Forelimb muscle (tissue), 1 donor: ENCODE results near the gene BCKDHA. TPM values are rescaled to one million over a fixed set of nuclear protein-coding genes. Genes with fewer than 3 reads are reported as not detected.
A peak's percentile ranks its signal among the peaks of the same experiment; 100 is the strongest.

Experiments
- DNase-seq: peaks from one replicate; pipeline ENCODE4 v3.0.0-alpha.2; 2013; ENCODE audit warnings: low read depth
- polyA plus RNA-seq: library from polyadenylated mRNA; unstranded; fragments of 120-200 nt; gene quantifications from one replicate; pipeline ENCODE4 v1.2.1, GENCODE V29; 2013; ENCODE audit not compliant: insufficient read length

The BCKDHA gene
- polyA plus RNA-seq, result 28.8 TPM

- peak; percentile 100 for DNase-seq
Observed at GRCh38 chr19:41397086-41398049, at the start of gene BCKDHA, which contains the start of gene EXOSC5. Gene BCKDHA, plus strand, starts transcription at chr19:41397818. Its CDS starts 10 bp downstream, at chr19:41397828. Gene EXOSC5, minus strand, starts transcription at chr19:41397359. Its CDS starts 31 bp downstream, at chr19:41397328.

DNA sequence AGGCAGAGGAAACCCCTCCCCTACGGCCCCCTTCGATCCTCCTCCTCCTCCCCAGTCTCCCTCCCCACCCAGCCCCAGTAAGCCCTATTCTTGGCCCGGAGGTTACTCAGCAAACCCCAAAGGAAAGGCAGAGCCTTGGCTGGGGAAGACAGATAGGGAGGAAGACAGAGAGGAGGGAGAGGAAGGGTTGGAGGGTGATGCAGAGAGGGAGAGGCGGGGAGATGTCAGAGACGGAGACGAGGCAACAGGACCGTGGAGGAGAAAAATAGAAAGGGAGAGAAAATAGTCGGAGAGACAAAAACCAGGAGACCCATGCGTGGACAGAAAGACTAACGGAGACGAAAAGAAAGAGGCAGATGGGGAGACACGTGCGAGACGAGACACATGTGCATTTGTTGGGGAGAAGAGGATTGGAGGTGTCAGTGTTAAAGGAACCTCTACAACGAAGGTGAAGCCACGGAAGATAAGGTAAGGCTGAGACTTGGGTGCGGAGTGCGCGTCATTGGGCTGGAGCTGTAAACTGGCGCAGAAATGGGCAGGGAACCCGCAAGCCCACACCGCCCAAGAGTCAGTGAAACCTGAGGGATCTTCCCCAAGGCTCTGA is 46.8 kb upstream of the BCKDHA start:
- DNase-seq, result no peak

DNA sequence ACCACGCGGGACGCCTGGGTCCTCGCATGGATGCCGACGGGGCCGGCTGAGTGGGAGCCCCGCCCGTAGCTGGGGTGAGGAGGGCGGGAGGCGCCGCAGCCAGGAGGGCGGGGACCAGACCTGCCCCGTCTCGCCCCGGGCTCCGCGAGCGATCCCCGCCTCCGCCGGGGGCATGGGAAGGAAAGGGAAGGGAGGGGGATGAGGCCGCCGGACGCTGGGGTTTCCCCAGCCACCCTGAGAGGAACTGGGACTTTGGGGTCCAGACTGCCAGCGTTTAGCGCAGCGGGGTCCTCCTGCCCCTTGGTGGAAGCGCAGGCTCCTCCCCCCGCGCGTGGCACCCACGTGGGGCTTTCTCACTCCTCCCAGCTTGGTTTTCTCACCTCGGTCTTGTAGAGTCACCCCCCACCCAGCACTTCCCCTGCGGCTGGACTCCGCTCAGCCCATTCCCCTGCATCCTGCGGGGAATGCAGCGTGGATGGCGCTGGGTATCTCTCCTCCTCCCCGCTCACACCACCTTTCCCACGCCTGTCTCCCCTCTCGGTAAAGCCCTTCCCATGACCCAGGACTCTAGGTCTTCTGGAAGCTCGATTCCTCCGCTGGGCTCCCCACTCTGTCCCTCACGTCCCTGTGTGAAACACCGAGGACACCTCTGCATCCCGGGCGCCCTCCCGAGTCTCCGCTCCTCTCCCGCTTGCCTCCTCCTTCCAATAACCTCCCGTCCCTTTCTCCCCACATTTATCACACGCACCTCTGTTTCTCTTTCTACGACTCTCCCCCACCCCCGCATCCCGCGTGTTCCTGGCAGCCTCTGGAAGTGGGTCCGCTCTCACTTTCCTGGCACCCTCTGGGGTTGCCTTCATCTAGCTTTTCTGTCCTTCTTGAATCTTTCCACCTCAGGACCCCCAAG is 46.0 kb upstream of the BCKDHA start:
- DNase-seq, result no peak

GRCh38 chr19:41352279-41352608 is 45.4 kb upstream of the BCKDHA start:
- DNase-seq, result no peak

DNA sequence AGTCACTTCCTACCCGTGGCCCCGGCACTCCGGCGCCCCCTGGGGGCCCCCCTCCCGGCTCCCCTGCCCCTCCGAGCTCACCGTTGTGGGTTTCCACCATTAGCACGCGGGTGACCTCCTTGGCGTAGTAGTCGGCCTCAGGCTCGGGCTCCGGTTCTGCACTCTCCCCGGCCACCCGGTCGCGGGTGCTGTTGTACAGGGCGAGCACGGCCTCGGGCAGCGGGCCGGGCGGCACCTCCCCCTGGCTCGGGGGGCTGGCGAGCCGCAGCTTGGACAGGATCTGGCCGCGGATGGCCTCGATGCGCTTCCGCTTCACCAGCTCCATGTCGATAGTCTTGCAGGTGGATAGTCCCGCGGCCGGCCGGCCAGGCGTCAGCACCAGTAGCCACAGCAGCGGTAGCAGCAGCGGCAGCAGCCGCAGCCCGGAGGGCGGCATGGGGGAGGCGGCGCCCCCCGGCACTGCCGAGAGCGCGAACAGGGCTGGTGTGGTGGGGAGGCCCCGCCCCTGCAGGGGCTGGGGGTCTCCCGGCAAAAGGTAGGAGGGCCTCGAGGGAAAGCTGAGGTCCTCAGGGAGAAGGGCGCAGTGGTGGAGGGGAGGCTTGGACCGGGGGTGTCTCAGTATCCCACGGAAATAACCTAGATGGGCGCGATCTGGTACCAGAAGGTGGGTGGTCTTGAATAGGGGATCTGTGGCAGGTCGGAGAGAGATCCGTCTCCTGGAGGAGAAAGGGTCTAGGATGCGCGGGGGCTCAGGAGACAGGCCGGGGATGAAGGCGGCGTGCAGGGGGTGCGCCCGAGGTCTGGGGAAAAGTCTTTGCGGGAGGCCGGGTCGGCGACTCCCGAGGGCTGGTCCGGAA is 44.8 kb upstream of the BCKDHA start:
- no peak for DNase-seq

- DNase-seq, result no peak
Observed at GRCh38 chr19:41353466-41354342, 43.9 kb upstream of the BCKDHA start, which contains the start of gene TGFB1. Gene TGFB1, minus strand, starts transcription at chr19:41353922. Its CDS starts 878 bp downstream, at chr19:41353044.

- no peak for DNase-seq
Observed at GRCh38 chr19:41354343-41354953, 43.2 kb upstream of the BCKDHA start.

DNA sequence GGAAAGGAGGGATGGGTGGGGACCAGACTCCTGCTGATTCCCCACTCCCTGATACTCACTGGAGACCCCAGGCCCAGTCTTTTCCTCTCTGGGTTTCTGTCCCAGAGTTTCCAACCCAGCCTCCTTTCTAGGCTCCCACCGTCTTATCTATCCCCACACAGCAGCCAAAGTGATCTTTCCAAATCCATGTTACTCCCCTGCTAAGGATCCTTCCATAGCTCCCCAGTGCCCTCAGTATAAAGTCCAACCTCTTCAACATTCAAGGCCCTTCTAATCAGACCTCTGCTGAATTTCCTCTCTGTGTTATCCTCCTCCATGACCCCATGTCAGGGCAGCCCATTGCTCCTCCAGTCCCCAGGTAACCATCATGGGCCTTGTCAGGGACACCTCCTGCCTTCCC is 42.6 kb upstream of the BCKDHA start:
- DNase-seq, result no peak

DNA sequence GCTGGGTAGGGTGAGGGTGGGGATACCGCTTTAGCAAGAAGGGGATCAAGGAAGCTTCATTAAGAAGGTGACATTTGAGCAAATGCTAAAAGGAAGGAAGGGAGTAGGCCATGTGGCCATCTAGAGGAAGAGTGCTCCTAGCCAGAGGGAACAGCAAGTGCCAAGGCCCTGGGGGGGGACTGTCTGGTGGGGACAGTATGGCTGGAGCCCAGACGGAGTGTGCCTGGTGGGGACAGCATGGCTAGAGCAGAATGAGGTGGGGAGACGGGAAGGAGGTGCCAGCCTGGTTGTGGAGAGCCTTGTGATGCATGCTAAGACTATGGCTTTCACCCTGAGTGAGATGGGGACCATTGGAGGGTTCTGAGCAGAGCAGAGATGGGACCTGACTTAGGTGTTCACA is 41.8 kb upstream of the BCKDHA start:
- DNase-seq, result no peak

GRCh38 chr19:41356984-41357739 is 40.5 kb upstream of the BCKDHA start:
- no peak for DNase-seq

DNA sequence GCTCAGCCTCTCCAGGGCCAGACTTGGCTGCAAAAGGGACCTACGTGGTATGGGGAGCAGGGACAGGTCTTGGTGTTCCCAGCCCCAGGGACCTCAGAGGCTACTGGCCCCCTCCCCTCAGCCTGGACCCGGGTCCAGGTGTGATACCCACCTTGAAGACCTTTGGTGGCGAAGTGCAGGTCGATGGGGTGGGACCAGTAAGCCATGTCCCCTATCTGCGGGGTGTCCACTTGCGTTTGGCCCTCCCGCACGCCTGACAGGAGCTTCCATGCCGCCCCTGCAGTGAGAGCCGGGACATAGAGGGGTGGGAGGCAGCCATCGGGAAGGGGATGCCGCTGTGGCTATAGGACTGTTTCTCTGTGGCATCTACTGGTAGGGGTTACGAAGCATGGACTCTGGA is 39.9 kb upstream of the BCKDHA start:
- DNase-seq, result no peak

DNA sequence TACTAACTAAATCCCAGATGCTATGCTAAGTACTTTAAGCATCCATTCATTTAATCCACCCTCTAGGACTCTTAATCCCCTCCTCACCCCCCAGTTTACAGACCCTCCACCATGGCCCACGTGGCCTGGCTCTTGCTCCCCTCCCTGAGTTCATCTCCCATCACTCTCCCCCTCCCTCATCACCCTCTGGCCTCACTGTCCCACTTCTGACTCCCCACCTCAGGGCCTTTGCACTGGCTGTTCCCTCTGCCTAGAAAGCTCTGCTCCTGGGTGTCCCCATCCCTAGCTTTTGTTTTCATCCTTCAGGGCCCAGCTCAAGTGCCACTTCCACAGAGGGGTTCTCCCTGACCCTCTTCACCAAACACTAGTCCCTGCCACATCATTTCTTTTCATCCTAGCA is 37.9 kb upstream of the BCKDHA start:
- DNase-seq, result no peak

GRCh38 chr19:41362143-41362847 is 35.3 kb upstream of the BCKDHA start:
- DNase-seq, result no peak

DNA sequence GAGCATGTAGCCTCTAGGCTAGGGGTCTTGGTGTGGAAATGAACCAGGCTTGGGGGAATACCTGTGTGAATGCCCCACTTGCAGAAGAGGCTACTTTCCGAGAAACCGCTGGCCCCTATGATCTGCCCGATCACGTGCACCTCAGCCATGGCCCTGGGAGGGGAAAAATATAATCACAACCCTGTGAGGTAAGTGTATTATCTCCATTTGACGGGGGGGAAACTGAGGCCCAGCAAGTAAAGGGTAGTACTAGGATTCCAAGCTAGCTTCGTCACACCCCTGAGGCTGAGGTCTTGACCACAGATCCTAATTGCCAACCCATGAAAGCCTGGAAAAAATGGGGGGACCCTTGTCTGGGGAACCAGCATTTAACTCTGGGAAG is 34.3 kb upstream of the BCKDHA start:
- no peak for DNase-seq

DNA sequence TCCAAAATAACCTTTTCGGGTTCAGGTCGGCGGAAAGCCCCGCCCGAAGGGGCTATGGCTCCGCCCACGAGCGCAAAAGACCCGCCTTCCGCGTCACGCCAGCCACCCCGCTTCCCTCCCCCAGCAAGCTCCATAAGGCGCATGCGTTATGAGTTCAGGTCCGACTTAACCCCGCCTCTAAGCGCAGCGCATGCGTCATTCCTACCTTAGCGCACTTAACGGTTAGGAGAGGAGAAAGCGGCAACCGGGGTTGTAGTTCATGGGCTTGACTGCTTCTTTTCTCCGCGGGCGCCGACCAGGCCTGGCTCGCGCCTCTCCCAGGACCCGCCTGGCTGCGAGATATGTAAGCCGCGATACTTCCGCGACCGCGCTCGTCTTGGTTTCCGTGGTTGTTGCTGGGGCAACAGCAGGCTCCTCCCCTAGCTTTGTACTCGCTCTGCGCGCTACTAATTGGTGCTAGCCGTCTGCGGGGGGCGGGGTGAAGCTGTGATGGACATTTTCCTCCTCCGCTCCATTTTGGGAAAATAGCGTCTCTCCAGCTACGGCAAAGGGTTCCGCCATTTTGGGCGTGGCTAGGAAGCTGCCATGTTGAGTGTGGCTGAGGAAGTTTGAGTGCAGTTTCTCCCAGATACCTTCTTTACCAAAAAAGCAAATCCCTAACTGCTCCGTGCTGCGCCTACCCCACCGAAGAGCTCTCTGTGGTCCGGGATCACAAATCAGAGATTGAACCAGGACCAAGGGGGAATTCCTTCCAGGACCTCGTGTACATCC is 33.7 kb upstream of the BCKDHA start, which contains the start of gene B9D2:
Gene B9D2 (minus strand): TSS at position 397 of the 771 bp plus-strand sequence. CDS start 630 bp downstream, outside the sequence.
- peak; percentile 96 for DNase-seq

- DNase-seq, result no peak
Observed at GRCh38 chr19:41364524-41365391, 32.9 kb upstream of the BCKDHA start.
